ENCODE data around the gene SAPCD2.

Gene SAPCD2

DNA sequence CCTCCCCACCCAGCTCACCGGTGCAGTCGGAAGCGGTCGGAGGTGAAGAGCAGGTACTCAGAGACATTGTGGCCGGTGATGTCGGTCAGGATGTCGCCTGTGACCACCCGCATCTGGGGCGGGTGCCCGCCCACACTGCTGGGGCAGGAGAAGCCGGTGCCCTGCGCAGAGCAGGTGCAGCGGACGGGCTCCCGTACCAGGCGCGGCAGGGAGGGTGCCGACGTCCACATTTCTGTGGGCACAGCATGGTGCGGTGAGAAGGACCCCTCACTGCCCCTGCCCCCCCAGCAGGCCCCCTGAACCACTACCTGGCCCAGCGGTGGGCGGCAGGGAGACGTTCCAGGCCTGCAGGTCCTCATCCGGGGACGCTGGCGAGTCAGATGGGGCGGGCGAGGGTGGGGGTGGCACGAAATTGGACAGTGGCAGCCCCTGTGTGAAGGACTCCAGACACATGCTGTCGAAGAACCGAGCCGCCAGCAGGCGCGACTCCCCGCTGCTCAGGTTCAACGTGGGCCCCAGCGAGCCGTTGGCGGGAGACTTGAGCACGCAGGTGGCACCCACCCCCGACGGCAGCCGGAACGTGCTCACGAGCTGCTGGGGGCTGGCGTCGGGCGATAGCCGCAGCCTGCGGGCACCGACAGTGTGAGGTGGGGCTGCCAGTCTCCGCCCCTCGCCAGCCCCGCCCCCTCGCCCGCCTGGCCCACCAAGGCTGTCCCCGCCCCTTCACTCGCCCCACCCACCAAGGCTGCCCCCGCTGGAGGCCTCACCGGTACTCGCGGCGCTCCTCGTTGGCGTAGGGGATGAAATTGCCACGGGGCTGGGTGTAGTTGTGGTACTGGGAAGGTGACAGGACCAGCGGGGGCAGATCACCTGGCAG is 57.4 kb downstream of the SAPCD2 start:
- DNase-seq, result no peak
- TF ChIP-seq, protein P1, sequence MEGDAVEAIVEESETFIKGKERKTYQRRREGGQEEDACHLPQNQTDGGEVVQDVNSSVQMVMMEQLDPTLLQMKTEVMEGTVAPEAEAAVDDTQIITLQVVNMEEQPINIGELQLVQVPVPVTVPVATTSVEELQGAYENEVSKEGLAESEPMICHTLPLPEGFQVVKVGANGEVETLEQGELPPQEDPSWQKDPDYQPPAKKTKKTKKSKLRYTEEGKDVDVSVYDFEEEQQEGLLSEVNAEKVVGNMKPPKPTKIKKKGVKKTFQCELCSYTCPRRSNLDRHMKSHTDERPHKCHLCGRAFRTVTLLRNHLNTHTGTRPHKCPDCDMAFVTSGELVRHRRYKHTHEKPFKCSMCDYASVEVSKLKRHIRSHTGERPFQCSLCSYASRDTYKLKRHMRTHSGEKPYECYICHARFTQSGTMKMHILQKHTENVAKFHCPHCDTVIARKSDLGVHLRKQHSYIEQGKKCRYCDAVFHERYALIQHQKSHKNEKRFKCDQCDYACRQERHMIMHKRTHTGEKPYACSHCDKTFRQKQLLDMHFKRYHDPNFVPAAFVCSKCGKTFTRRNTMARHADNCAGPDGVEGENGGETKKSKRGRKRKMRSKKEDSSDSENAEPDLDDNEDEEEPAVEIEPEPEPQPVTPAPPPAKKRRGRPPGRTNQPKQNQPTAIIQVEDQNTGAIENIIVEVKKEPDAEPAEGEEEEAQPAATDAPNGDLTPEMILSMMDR (IDR thresholded peaks at IDR 0.05), result no peak
- H3K4me1 Mint-ChIP-seq, result peaks cover 3% of the 10 kb centered on the region
- H3K36me3 Mint-ChIP-seq (ENCODE audit: low read depth), result peaks cover 14% of the 10 kb centered on the region
- H3K27ac Mint-ChIP-seq, result no peak overlapping the region
- H3K9me3 Mint-ChIP-seq, result no peaks in the 10 kb centered on the region
- H3K27me3 Mint-ChIP-seq (ENCODE audit: low read depth, poor library complexity), result no peaks in the 10 kb centered on the region
- H3K4me3 Mint-ChIP-seq, result no peak overlapping the region
